Ovary (tissue), 9 donors: Measurements from ENCODE around the gene ASB6. TPM values are rescaled to one million over a fixed set of nuclear protein-coding genes. Genes with fewer than 3 reads are reported as not detected.

Source experiments
- DNase-seq, 5 donors: peaks; one replicate each; pipeline ENCODE4 v3.0.0-alpha.2; 2019 to 2020
- H3K27ac ChIP-seq, 2 donors: fragments of 200-600 bp; one replicate each; pipeline versions ENCODE4 v1.5.1 to v1.8.0; 2019 to 2022
- H3K27me3 ChIP-seq: fragments of 200-600 bp; one replicate; pipeline ENCODE4 v1.8.0; 2022
- H3K36me3 ChIP-seq: fragments of 200-600 bp; sonication (generic); one replicate; pipeline ENCODE4 v1.5.1; 2019
- H3K4me1 ChIP-seq: one replicate; pipeline ENCODE4 v1.8.1; 2013; ENCODE audit warnings: mild to moderate bottlenecking, moderate library complexity; ENCODE audit not compliant: insufficient read depth
- H3K4me3 ChIP-seq: fragments of 200-600 bp; sonication (generic); one replicate; pipeline ENCODE4 v1.5.1; 2017
- H3K9me3 ChIP-seq, 2 donors: fragments of 200-600 bp in 1 of 2; sonication (generic) in 1 of 2; one replicate each; pipeline versions ENCODE4 v1.5.1 to v1.8.1; 2013 to 2019; ENCODE audit warnings: mild to moderate bottlenecking in 1 of 2, moderate library complexity in 1 of 2
- EP300 ChIP-seq: sonication (generic); formaldehyde crosslinking; IDR thresholded peaks from one replicate; pipeline ENCODE4 v1.6.1; 2017; ENCODE audit warnings: antibody characterized with exemption
- POLR2A ChIP-seq: fragments of 450-650 bp; IDR thresholded peaks from one replicate; pipeline ENCODE4 v1.6.1; 2017; ENCODE audit warnings: antibody characterized with exemption, mild to moderate bottlenecking, moderate library complexity
- WGBS, 3 donors: extraction: QIAGEN DNeasy Blood & Tissue Kit in 1 of 3; methylation state at CpG; one replicate each; pipeline versions ENCODE4 v1.1.5 to v1.1.7; 2013 to 2017; 5-methylcytosine and 5-hydroxymethylcytosine counted together
- intact Hi-C, 4 donors: fragments of 100-400 bp; cut with DNase I; formaldehyde crosslinking; loops; one replicate each; pipeline versions ENCODE4 v1.11.0 to v1.15.1; 2022 to 2023
- polyA plus RNA-seq, 2 donors: library from polyadenylated mRNA; stranded (reverse); fragments of 200-250 nt in 1 of 2; fragments of 350-450 nt in 1 of 2; fragmentation: Illumina TruSeq in 1 of 2; extraction: RNeasy Lipid Tissue Mini Kit (QIAGEN cat#74804) in 1 of 2; gene quantifications; one replicate each; pipeline ENCODE4 v1.2.3, GENCODE V29; 2013 to 2014
- total RNA-seq, 7 donors: library from RNA; depleted of rRNA in 2 of 7; stranded (reverse); fragments of >200 nt in 2 of 7; fragmentation: NEBNext Ultra II Directional in 3 of 7; extraction: Animal tissue kit (Norgen Biotek cat#: 25700) in 3 of 7; gene quantifications; one replicate each; pipeline versions ENCODE4 v1.1.0 to v1.2.4, GENCODE V29; 2016 to 2023
- TF ChIP-seq, protein P1 (sequence below), 3 donors: fragments of 450-650 bp in 2 of 3; fragments of 200-600 bp in 1 of 3; IDR thresholded peaks; one replicate each; pipeline versions ENCODE4 v1.5.1 to v1.8.0; 2016 to 2022; ENCODE audit warnings: antibody characterized with exemption in 3 of 3, mild to moderate bottlenecking in 1 of 3
- donor health status: DM: no; HTN: no; CAD: no; lungs with moderate emphysema.
- donor health status: DM: no; HTN: no; CAD: no.
- donor health status: Bipolar disorder and iron deficiency.
- donor health status: DM: yes; HTN: yes; CAD: no.
- donor health status: DM: no; HTN: no; CAD: no.
- donor health status: DM: yes; HTN: yes; CAD: no.

The ASB6 gene
- total and polyA plus RNA-seq, 9 donors, result 6.3 to 20.1 (median 16.6) TPM

DNA sequence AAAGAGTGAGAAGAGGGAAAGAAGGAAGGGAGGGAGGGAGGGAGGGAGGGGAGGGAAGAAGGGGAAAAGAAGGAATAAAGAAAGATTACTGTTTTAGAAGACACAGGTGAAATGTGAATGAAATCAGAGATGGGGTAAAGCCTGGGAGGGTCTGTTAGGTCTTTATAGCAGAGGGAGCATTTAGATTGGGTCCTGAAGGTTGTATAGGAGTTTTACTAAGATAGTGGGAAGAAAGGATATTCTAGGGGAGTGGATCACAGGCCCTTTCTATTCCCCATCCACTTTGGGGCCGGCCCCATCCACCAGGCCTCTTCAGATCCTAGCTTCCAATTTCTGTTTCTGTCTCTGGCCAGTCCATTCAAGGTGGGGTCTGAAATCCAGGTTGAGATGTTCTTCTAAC is 56.6 kb downstream of the ASB6 start:
- H3K4me3 ChIP-seq, result no peak overlapping the region
- 90 to 98% (median 96%) methylated on average over 1 of the region's 1 CpG for WGBS, 3 donors
- intact Hi-C loops, result loop anchor here in 1 of 4 donors (10.0 kb wide), 1 partner anchor 191 kb away; no protein-coding TSS in a partner anchor
- H3K27ac ChIP-seq, result no peak overlapping the region
- H3K4me1 ChIP-seq, result peaks cover 7% of the 10 kb centered on the region
- TF ChIP-seq EP300 (no peak), POLR2A (no peak)
- TF ChIP-seq, protein P1, sequence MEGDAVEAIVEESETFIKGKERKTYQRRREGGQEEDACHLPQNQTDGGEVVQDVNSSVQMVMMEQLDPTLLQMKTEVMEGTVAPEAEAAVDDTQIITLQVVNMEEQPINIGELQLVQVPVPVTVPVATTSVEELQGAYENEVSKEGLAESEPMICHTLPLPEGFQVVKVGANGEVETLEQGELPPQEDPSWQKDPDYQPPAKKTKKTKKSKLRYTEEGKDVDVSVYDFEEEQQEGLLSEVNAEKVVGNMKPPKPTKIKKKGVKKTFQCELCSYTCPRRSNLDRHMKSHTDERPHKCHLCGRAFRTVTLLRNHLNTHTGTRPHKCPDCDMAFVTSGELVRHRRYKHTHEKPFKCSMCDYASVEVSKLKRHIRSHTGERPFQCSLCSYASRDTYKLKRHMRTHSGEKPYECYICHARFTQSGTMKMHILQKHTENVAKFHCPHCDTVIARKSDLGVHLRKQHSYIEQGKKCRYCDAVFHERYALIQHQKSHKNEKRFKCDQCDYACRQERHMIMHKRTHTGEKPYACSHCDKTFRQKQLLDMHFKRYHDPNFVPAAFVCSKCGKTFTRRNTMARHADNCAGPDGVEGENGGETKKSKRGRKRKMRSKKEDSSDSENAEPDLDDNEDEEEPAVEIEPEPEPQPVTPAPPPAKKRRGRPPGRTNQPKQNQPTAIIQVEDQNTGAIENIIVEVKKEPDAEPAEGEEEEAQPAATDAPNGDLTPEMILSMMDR (IDR thresholded peaks at IDR 0.05), result no peak
- no peaks in the 10 kb centered on the region for H3K9me3 ChIP-seq
- H3K36me3 ChIP-seq, result no peaks in the 10 kb centered on the region
- H3K27me3 ChIP-seq, result no peaks in the 10 kb centered on the region
- no peak for DNase-seq

Other genes starting within 250 kb of the ASB6 start
- gene C9orf50, start 21.1 kb downstream of the ASB6 start, total RNA-seq, result 1 to 10 TPM in 1 of 7 donors, under 1 TPM in 1, not detected in 5; 0.30 to 1.1 TPM
- gene C9orf50, start 21.1 kb downstream of the ASB6 start, polyA plus RNA-seq, result under 1 TPM in 1 of 2 donors, not detected in 1; 0.07 TPM
- 10 to 100 TPM; 11.9 to 29.7 (median 25.3) TPM for gene NTMT1, start 16.0 kb downstream of the ASB6 start, total RNA-seq
- 10 to 100 TPM; 11.7 to 33.1 TPM for gene NTMT1, start 16.0 kb downstream of the ASB6 start, polyA plus RNA-seq
- gene PRRX2, start 23.5 kb upstream of the ASB6 start, total RNA-seq, result 1 to 10 TPM in 4 of 7 donors, under 1 TPM in 3; 0.20 to 4.0 (median 1.4) TPM
- gene PRRX2, start 23.5 kb upstream of the ASB6 start, polyA plus RNA-seq, result under 1 TPM; 0.33 to 0.77 TPM
- gene PTGES, start 110.9 kb upstream of the ASB6 start, total RNA-seq, result 1 to 10 TPM in 4 of 7 donors, under 1 TPM in 3; 0.72 to 5.1 (median 1.6) TPM
- 10 to 100 TPM in 1 of 2 donors, under 1 TPM in 1; 0.63 to 22.6 TPM for gene PTGES, start 110.9 kb upstream of the ASB6 start, polyA plus RNA-seq
- 10 to 100 TPM; 12.9 to 27.3 (median 16.9) TPM for gene TOR1B, start 161.0 kb upstream of the ASB6 start, total RNA-seq
- gene TOR1B, start 161.0 kb upstream of the ASB6 start, polyA plus RNA-seq, result 10 to 100 TPM; 12.2 to 27.5 TPM
- gene TOR1A, start 182.0 kb upstream of the ASB6 start, total RNA-seq, result 10 to 100 TPM; 23.5 to 32.7 (median 27.1) TPM
- 10 to 100 TPM; 24.9 to 45.6 TPM for gene TOR1A, start 182.0 kb upstream of the ASB6 start, polyA plus RNA-seq
- gene C9orf78, start 193.1 kb upstream of the ASB6 start, total RNA-seq, result 10 to 100 TPM; 34.1 to 45.7 (median 37.0) TPM
- 100 to 1,000 TPM in 1 of 2 donors, 10 to 100 TPM in 1; 55.4 to 130 TPM for gene C9orf78, start 193.1 kb upstream of the ASB6 start, polyA plus RNA-seq
- 10 to 100 TPM; 14.5 to 39.8 (median 32.4) TPM for gene USP20, start 193.3 kb upstream of the ASB6 start, total RNA-seq
- gene USP20, start 193.3 kb upstream of the ASB6 start, polyA plus RNA-seq, result 10 to 100 TPM in 1 of 2 donors, 1 to 10 TPM in 1; 6.8 to 29.7 TPM